GM19099 (cell line): ENCODE results near the gene COPA.

Source experiments
- POLR2A ChIP-seq: IDR thresholded peaks from 3 replicates; pipeline ENCODE4 v1.6.1; 2011; ENCODE audit warnings: low read depth; ENCODE audit not compliant: insufficient read length; ENCODE audit errors: extremely low read depth

COPA gene

DNA sequence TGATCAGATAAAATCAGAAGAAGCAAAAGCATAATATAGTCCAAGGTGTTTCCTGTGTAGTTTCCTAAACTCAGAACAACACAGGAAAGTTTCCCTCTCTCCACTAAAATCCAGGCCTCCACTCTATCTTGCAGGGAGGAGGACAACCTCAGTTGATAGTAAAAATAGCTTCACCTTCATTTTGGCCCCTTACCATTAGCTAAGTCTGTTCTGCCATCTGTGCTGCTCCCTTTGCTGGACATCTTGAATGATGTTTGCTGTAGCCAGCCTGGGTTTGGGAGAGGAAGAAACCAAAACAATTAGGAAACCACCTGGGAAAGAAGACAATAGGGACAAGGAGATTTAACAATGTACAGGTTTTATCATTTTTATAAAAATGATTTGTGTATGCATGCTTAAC is 99.3 kb downstream of the COPA start:
- TF ChIP-seq POLR2A, result no peak

DNA sequence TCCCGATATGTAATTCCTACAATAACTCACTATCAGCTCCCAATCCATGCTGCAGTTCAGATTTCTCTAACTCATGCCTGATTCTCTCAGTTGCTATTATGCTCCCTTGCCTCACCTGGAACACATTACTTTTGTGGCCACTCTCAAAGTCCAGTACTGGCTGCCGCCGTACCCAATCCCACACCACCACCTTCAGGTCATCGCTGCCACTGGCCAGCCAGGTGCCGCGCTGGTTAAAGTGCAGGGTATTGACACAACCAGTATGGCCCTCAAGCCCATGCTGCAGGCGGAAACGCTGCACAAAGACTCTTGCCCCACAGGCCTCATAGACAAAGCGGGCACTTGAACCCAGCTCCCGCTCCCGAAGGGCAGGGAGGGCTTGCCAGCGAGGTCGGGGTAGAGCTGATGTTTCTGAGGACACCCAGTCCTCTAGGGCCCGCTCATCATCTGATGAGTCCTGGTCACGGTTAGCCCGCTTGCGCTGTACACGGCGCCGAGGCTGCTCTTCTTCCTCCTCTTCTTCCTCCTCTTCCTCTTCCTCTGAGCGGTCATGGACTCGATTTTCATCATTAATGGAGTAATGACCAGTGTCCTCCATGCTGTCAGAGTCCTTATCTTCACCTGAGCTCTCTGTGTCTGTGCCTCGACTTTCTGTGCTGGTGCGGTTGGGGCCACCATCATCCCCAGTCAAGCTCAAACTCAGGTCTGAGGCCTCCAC is 103.3 kb downstream of the COPA start:
- no peak for TF ChIP-seq POLR2A
